ENCODE measurements around the gene GALE.
"Not testable (repeated sequence)": the region's sequence is repeated elsewhere in the genome, so short reads cannot be mapped to it uniquely, and the experiment has no call there.

The GALE gene

GRCh38 chr1:23809751-23810171 is 9.2 kb upstream of the GALE start:
- peak; percentile 89 for DNase-seq (ENCODE audit: low spot score)

- no peak for DNase-seq (ENCODE audit: low spot score)
Observed at GRCh38 chr1:23807453-23807852, 6.9 kb upstream of the GALE start.

GRCh38 chr1:23806280-23806679 is 5.7 kb upstream of the GALE start:
- no peak for DNase-seq (ENCODE audit: low spot score)

- no peak for DNase-seq (ENCODE audit: low spot score)
Observed at GRCh38 chr1:23805025-23805424, 4.5 kb upstream of the GALE start.

GRCh38 chr1:23804183-23804835 is 3.8 kb upstream of the GALE start:
- no peak for DNase-seq (ENCODE audit: low spot score)

- DNase-seq (ENCODE audit: low spot score) = no peak
Observed at GRCh38 chr1:23803674-23804073, 3.1 kb upstream of the GALE start.

GRCh38 chr1:23802809-23803342 is 2.3 kb upstream of the GALE start:
- DNase-seq (ENCODE audit: low spot score) = not testable (repeated sequence)

- no peak for DNase-seq (ENCODE audit: low spot score)
Observed at GRCh38 chr1:23801876-23802275, 1.3 kb upstream of the GALE start.

- DNase-seq (ENCODE audit: low spot score) = no peak
Observed at GRCh38 chr1:23801338-23801748, 789 bp upstream of the GALE start.

- DNase-seq (ENCODE audit: low spot score) = no peak
Observed at GRCh38 chr1:23799570-23800399, 769 bp downstream of the GALE start.

GRCh38 chr1:23799255-23799569 is 1.3 kb downstream of the GALE start:
- no peak for DNase-seq (ENCODE audit: low spot score)

- DNase-seq (ENCODE audit: low spot score) = no peak
Observed at GRCh38 chr1:23798662-23799142, 1.9 kb downstream of the GALE start.

GRCh38 chr1:23797478-23798448 is 2.8 kb downstream of the GALE start:
- no peak for DNase-seq (ENCODE audit: low spot score)

GRCh38 chr1:23796466-23797271 is 3.9 kb downstream of the GALE start:
- DNase-seq (ENCODE audit: low spot score) = peak; percentile 41

GRCh38 chr1:23795676-23796465 is 4.7 kb downstream of the GALE start:
- DNase-seq (ENCODE audit: low spot score) = no peak

- DNase-seq (ENCODE audit: low spot score) = not testable (repeated sequence)
Observed at GRCh38 chr1:23794732-23795182, 5.8 kb downstream of the GALE start.

GRCh38 chr1:23793861-23794731 is 6.5 kb downstream of the GALE start:
- DNase-seq (ENCODE audit: low spot score) = no peak

- peak; percentile 83 for DNase-seq (ENCODE audit: low spot score)
Observed at GRCh38 chr1:23793018-23793781, 7.4 kb downstream of the GALE start.

All from hematopoietic multipotent progenitor cell treated with erythropoietin and hydrocortisone succinate and interleukin-3 and kit ligand, for 15 days (in vitro differentiated cells).